Astrocyte of the cerebellum (primary cell): Measurements from ENCODE around the gene RETREG3.
A peak's percentile ranks its signal among the peaks of the same experiment; 100 is the strongest.

Experiments
- DNase-seq: peaks from one replicate; pipeline ENCODE4 v3.0.0-alpha.2; 2011; ENCODE audit warnings: low read depth
- H3K4me3 ChIP-seq: 2 replicates; pipeline ENCODE4 v1.5.1; 2011; ENCODE audit warnings: mild to moderate bottlenecking, low read depth, low read length, moderate library complexity
- in situ Hi-C: cut with HindIII; loops from 2 replicates; pipeline ENCODE4 v1.10.0; 2017; ENCODE audit warnings: low sequenced_read_pairs
- TF ChIP-seq, protein P1 (sequence below): IDR thresholded peaks from 2 replicates; pipeline ENCODE4 v1.5.1; 2012; ENCODE audit warnings: low read length, low read depth, moderate library complexity, mild to moderate bottlenecking; ENCODE audit errors: missing control alignments

The RETREG3 gene, protein sequence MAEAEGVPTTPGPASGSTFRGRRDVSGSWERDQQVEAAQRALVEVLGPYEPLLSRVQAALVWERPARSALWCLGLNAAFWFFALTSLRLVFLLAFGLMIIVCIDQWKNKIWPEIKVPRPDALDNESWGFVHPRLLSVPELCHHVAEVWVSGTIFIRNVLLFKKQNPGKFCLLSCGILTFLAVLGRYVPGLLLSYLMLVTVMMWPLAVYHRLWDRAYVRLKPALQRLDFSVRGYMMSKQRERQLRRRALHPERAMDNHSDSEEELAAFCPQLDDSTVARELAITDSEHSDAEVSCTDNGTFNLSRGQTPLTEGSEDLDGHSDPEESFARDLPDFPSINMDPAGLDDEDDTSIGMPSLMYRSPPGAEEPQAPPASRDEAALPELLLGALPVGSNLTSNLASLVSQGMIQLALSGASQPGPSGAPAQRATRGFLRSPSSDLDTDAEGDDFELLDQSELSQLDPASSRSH

GRCh38 chr17:42609182-42609813, at the start of gene RETREG3, which contains the start of gene TUBG1:
Gene RETREG3 (minus strand): TSS chr17:42609374. CDS start chr17:42609324, 50 bp downstream.
Gene TUBG1 (plus strand): TSS chr17:42609683. CDS start chr17:42609738, 55 bp downstream.
- in situ Hi-C loops = loop anchor here (5.0 kb wide), 1 partner anchor 53 kb away; no protein-coding TSS in a partner anchor
- DNase-seq = peak; percentile 99
- peak within 1 kb of the TSS; percentile 83 for H3K4me3 ChIP-seq
- TF ChIP-seq, protein P1, sequence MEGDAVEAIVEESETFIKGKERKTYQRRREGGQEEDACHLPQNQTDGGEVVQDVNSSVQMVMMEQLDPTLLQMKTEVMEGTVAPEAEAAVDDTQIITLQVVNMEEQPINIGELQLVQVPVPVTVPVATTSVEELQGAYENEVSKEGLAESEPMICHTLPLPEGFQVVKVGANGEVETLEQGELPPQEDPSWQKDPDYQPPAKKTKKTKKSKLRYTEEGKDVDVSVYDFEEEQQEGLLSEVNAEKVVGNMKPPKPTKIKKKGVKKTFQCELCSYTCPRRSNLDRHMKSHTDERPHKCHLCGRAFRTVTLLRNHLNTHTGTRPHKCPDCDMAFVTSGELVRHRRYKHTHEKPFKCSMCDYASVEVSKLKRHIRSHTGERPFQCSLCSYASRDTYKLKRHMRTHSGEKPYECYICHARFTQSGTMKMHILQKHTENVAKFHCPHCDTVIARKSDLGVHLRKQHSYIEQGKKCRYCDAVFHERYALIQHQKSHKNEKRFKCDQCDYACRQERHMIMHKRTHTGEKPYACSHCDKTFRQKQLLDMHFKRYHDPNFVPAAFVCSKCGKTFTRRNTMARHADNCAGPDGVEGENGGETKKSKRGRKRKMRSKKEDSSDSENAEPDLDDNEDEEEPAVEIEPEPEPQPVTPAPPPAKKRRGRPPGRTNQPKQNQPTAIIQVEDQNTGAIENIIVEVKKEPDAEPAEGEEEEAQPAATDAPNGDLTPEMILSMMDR = peak; percentile 53

- in situ Hi-C loops = no loop called here
Measured at GRCh38 chr17:42657824-42658588, 48.8 kb upstream of the RETREG3 start.

DNA sequence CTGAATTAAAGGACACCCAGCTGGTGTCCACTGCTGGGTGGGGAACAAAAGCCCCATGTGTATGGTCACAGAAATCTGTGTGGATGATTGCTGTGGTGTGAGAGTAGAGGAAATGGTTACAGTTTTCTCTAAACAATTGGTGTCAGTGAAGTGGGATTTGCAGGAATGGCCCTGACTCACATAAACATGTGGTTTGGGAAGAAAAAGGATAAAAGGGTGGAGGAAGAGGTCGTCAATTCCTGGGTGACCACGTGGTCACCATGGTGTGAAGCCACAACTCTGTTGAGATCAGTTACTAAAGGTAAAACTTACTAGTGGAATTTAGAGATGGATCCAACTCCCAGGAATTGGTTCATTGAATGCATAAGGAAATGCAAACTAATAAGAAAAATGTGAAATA, 46.4 kb upstream of the RETREG3 start:
- H3K4me3 ChIP-seq = no peak overlapping the region
- in situ Hi-C loops = no loop called here
- peak; percentile 84 for DNase-seq
- TF ChIP-seq, protein P1 = no peak

More at GRCh38 chr17:42657824-42658588, 48.8 kb upstream of the RETREG3 start:
- TF ChIP-seq, protein P1 = no peak
- H3K4me3 ChIP-seq = no peak overlapping the region
- DNase-seq = no peak

DNA sequence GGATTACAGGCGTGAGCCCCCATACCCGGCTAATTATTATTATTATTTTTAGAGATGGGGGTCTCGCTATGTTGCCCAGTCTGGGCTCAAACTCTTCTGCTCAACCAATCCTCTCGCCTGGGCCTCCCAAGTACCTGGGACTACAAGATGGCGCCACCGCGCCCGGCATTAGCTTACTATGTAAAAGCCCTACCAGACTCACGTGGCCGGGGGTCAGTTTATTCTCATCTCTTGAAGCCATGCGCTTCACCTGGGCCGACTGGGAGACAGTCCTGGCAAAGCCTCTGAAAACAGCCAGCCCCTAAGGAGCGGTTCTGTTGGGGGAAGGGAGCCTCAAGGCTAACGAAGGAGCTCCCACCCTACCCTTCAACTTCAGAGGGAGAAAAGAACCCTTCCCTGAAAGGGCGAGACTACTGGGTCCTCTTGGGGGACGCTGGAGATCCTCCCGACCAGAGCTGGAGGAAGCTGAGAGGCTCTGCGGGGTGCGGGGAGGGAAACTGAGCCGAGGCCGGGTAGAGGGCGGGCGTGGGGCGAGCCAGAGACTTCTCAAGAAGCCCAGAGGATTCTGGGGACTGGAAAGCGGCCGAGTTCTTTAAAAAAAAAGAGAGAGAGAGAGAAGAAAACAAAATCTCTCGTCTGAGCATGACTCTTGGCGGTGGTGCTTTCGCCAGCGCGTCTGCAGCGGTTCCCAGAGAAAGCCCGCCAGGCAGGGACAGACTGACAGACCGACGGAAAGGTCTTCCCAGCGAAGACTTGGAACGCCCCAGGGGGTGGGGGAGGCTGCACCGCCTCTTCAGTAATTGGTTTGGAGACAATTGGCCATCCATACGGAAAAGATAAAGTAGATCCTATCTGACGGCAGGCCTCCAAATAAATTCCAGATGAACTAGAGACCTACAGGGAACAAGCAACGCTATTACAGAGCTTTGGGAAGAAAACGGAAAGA, 44.3 kb upstream of the RETREG3 start:
- TF ChIP-seq, protein P1 = no peak
- H3K4me3 ChIP-seq = peak overlapping the region; percentile 10
- in situ Hi-C loops = no loop called here
- no peak for DNase-seq

DNA sequence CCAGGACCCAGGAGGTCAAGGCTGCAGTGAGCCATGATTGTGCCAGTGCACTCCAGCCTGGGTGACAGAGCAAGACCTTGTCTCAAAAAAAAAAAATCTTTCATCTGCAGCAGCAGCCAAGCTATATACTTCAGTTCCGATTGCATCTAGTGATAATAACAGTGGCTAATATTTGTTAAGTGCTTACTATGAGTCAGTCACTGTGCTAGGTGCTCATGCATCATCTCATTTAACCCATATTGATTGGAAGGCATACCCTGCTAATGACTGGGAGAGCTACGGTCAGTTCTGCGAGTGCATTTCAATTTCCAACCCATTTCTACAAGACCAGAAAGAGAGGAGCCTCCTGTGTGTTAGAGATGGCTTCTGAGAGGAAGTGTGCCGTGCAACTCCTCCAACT, 42.2 kb upstream of the RETREG3 start:
- in situ Hi-C loops = no loop called here
- DNase-seq = no peak
- TF ChIP-seq, protein P1 = no peak
- no peak overlapping the region for H3K4me3 ChIP-seq
